HPDE6-E6E7 (cell line): Measurements from ENCODE around the gene TTYH3.
"Not testable (repeated sequence)": the region's sequence is repeated elsewhere in the genome, so short reads cannot be mapped to it uniquely, and the experiment has no call there.

Experiments used
- DNase-seq: peaks from one replicate; pipeline ENCODE4 v3.0.0; 2011; ENCODE audit warnings: missing footprints; ENCODE audit errors: extremely low spot score

Gene TTYH3

DNA sequence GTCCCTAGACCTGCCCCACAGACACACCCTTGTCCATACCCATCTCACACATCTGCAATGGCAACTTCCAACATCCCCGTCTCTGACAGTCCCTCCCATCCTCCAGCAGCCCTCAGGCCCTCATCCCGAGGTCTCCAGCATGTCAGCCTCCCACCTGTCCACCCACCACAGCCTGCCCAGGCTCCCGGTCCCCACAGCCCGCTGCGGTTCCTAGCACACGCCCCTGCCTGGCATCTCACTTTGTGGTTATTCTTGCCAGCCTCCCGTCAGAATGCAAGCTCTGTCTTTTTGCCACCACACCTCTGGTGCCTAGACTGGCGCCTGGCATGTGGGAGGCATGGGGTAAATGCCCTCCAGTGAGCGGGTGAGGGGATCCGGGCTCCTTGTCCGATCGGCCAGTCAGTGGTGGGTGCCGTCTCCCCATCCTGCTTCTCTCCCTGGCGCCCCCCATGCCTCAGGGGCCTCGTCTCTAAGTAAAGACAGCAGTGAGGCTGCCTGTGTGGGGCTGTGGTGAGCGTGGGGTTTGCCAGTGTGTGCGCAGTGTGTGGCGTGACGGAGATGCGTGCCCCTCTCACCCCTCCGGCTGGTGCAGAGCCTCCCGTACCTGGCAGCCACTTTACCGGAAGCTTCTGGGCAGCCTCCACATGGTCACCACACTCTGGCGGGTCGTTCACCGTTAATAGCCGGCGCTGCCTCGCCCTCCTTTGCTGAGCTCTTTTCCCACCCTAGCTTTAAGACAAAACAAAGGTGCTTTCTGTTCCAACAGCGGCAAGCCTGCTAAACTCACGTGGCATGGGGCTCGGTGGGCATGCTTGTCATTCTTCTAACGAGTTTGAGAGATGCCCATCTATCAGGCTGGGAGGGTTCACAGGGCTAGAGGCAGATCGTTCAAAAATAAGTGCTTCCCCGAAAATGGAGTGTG lies 28.5 kb upstream of the TTYH3 start:
- DNase-seq = no peak

DNA sequence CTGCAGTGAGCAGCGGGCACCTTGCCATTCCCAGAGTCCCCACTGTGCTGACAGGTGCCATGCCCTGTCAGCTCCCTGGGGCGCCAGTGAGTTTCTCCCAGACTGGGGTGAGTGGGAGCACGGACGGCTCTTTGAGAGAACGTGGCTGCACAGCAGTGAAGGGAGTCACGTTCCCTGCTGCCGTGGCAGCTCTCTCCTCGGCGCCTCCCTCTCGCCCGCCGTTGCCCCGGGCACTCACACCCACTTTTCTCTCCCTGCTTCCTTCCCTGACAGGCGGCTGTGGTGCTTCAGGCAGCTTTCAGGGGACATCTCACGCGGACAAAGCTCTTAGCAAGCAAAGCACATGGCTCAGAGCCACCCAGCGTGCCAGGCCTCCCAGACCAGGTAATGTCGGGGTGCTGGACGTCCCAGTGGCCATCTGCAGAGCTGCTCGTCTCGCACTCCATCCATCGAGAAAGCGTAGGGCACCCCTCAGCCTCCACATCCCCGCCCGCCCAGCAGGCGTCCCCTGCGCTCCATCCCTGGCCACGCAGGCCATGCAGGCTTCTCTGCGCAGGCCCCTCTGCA lies 27.1 kb upstream of the TTYH3 start:
- DNase-seq = no peak

- DNase-seq = no peak
Observed at GRCh38 chr7:2605608-2606538, 25.9 kb upstream of the TTYH3 start.

DNA sequence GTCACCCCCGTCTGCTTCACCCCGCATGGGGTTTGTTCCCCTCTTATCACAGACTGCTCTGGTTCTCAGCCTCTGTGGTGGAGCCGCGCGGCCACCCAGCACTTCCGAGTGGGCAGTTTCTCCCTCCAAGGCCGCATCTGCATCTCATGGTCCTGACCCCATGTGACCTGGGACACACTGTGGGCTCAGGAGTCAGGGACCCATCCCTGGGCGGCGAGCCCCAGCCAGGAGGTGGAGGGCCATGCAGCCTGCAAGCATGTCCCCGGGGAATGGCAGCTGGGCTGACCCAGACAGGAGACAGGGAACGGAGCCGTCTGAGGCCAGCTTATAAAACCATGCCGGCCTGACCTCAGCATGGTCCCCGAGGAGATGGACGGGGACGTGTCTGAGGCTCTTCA lies 25.2 kb upstream of the TTYH3 start:
- no peak for DNase-seq

DNA sequence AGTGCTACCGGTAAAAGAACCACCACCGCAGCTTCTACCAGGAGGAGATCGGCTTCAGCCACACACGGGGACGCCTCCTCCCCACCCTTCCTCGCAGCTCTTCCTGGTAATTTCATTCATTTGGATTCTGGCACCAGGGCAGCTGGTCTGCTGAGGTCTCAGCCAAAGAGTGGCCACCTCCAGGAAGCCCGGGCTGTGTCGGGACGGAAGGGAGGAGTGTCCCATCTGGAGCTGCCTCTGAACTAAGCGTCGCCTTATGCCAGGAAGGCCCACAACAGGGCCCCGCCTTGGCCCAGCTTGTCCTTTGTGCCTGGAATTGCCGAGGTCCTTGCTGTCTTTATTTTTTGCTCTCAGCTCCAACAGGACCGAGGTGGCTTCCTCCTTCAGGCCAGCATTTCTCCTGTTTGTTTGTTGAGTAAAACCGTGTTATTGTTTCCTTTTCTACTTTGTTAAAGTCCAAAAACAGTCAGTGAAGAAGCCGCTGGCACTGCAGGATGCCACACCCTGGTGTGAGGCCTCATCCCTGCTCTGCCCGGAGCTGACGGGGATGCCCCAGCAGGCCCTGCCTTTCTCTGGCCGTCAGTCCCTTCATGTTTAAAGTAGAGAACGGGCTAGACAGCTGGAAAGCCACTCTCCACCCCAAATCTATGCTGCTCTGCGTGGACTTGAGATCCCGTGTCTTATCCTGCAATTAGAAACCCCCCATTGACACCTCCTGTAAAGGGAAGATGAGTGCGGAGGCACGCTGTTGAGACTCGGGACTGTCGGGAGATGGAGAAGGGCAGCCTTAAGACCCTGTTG lies 24.5 kb upstream of the TTYH3 start:
- no peak for DNase-seq

- no peak for DNase-seq
Observed at GRCh38 chr7:2607923-2608904, 23.6 kb upstream of the TTYH3 start.

DNA sequence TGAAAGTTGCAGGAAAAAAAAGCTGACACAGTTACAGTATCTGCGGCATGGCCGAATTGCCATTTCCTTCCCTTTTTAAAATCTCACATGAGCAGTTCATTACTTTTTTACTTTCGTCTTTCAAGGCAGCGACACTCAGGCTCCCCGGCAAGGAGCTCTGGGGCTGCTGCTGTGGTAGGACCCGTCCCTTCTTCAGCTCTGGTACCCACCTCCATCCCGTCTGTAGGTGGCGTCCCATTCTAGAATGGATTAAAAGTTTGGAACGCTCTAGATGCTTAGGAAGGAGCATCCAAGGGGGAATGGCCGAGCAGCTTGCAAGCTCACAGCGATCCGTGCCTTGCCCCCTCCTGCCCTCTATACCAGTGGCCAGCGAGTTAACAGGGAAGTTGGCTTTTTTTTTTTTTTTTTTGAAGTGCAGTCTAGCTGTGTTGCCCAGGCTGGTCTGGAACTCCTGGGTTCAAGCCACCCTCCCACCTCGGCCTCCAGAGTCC lies 22.8 kb upstream of the TTYH3 start:
- DNase-seq = no peak

- not testable (repeated sequence) for DNase-seq
Observed at GRCh38 chr7:2609646-2610045, 22.1 kb upstream of the TTYH3 start.

- no peak for DNase-seq
Observed at GRCh38 chr7:2610466-2610865, 21.3 kb upstream of the TTYH3 start.

- no peak for DNase-seq
Observed at GRCh38 chr7:2610898-2611297, 20.9 kb upstream of the TTYH3 start.

- DNase-seq = no peak
Observed at GRCh38 chr7:2611401-2611800, 20.4 kb upstream of the TTYH3 start.

- DNase-seq = no peak
Observed at GRCh38 chr7:2611922-2612321, 19.9 kb upstream of the TTYH3 start.

GRCh38 chr7:2612445-2613097 lies 19.2 kb upstream of the TTYH3 start:
- DNase-seq = no peak

DNA sequence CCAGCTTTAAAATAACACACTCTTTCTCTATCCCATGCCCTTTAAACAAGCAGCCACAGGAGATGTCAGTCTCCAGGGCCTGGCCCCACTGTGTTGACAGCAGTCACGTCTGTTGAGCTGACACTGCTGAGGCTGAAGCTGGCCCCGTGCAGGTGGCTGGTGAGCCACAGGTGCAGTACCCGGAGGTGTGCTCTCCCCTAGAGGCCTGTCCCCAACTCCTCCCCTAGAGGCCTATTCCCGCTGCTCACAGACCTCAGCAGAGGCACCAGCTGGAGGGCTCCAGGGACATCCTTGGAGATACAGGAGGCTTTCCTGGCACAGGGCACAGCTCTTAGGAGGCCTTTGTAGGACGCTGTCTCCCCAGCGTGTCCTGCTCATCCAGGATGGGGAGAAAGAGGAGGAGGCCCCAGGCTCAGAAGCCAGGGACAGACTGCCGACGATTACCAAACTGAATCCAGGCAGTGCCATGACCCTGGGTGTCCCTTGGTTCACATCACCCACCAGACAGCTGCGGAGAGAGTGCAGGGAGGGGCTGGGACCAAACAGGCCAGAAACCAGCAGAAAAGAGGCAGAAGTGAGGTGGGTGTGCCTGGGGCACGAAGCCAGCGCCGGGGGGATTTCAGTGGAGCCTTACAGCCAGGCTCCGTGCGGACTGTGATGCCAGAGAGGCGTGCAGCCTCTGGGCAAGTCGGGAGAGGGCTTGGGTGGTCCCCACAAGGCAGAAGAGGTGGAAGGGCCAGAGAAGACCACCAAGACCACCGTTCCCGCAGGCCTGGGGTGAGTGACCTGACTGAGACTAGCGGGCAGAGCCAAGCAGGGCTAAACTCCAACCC lies 18.5 kb upstream of the TTYH3 start:
- no peak for DNase-seq

- no peak for DNase-seq
Observed at GRCh38 chr7:2613931-2614600, 17.7 kb upstream of the TTYH3 start.

GRCh38 chr7:2614631-2615330 lies 17.0 kb upstream of the TTYH3 start:
- no peak for DNase-seq
